HG03378 (cell line): ENCODE results near the gene TAS2R8.
"Not testable (repeated sequence)": the region's sequence is repeated elsewhere in the genome, so short reads cannot be mapped to it uniquely, and the experiment has no call there.

Experiments
- ATAC-seq: cut with Tn5 transposase; IDR thresholded peaks from one replicate; pipeline ENCODE4 v1.9.1; 2021; ENCODE audit warnings: mild to moderate bottlenecking, moderate library complexity; ENCODE audit not compliant: unreplicated experiment

Gene TAS2R8

GRCh38 chr12:10807186-10807585 is at the start of gene TAS2R8:
Gene TAS2R8 (minus strand): TSS chr12:10807286. CDS start chr12:10806980, 306 bp downstream.
- ATAC-seq = no peak

GRCh38 chr12:10855807-10856206 is 48.7 kb upstream of the TAS2R8 start:
- no peak for ATAC-seq

- no peak for ATAC-seq
Observed at GRCh38 chr12:10853776-10854175, 46.7 kb upstream of the TAS2R8 start.

GRCh38 chr12:10851243-10851858 is 44.3 kb upstream of the TAS2R8 start:
- ATAC-seq = no peak

GRCh38 chr12:10849425-10849878 is 42.4 kb upstream of the TAS2R8 start, which contains the start of gene PRR4:
Gene PRR4 (minus strand): TSS chr12:10849475. CDS start chr12:10849437, 38 bp downstream.
- no peak for ATAC-seq

GRCh38 chr12:10847744-10848143 is 40.7 kb upstream of the TAS2R8 start:
- no peak for ATAC-seq

GRCh38 chr12:10842862-10843261 is 35.8 kb upstream of the TAS2R8 start:
- ATAC-seq = no peak

- no peak for ATAC-seq
Observed at GRCh38 chr12:10838461-10838860, 31.4 kb upstream of the TAS2R8 start.

GRCh38 chr12:10829994-10830393 is 22.9 kb upstream of the TAS2R8 start:
- no peak for ATAC-seq

GRCh38 chr12:10826258-10826657 is 19.2 kb upstream of the TAS2R8 start, which contains the start of gene TAS2R10:
Gene TAS2R10 (minus strand): TSS chr12:10826358. CDS start chr12:10826269, 89 bp downstream.
- no peak for ATAC-seq

- no peak for ATAC-seq
Observed at GRCh38 chr12:10824957-10825356, 17.9 kb upstream of the TAS2R8 start.

GRCh38 chr12:10811883-10812536 is 4.9 kb upstream of the TAS2R8 start:
- no peak for ATAC-seq

- no peak for ATAC-seq
Observed at GRCh38 chr12:10810068-10810467, 3.0 kb upstream of the TAS2R8 start, which contains the start of gene TAS2R9. Gene TAS2R9 (minus strand): TSS chr12:10810168. CDS start chr12:10810075, 93 bp downstream.

GRCh38 chr12:10802587-10802986 is 4.5 kb downstream of the TAS2R8 start, which contains the start of gene TAS2R7:
Gene TAS2R7 (minus strand): TSS chr12:10802627. CDS start chr12:10802570, 57 bp downstream.
- no peak for ATAC-seq

- no peak for ATAC-seq
Observed at GRCh38 chr12:10801741-10802140, 5.3 kb downstream of the TAS2R8 start.

GRCh38 chr12:10794222-10794621 is 12.9 kb downstream of the TAS2R8 start:
- ATAC-seq = no peak

- not testable (repeated sequence) for ATAC-seq
Observed at GRCh38 chr12:10791769-10792168, 15.3 kb downstream of the TAS2R8 start.

GRCh38 chr12:10783252-10783651 is 23.8 kb downstream of the TAS2R8 start:
- ATAC-seq = no peak

- ATAC-seq = no peak
Observed at GRCh38 chr12:10779103-10779502, 28.0 kb downstream of the TAS2R8 start.

GRCh38 chr12:10771132-10771733 is 35.9 kb downstream of the TAS2R8 start:
- ATAC-seq = no peak

- ATAC-seq = no peak
Observed at GRCh38 chr12:10759657-10760056, 47.4 kb downstream of the TAS2R8 start.

- no peak for ATAC-seq
Observed at GRCh38 chr12:10756194-10756593, 50.9 kb downstream of the TAS2R8 start.
